HG02970 (cell line): Measurements from ENCODE around the gene COX11.

Experiments used
- ATAC-seq: cut with Tn5 transposase; IDR thresholded peaks from one replicate; pipeline ENCODE4 v1.9.1; 2021; ENCODE audit warnings: mild to moderate bottlenecking, moderate library complexity, moderate number of reproducible peaks; ENCODE audit not compliant: unreplicated experiment, low FRiP score

Gene COX11, protein sequence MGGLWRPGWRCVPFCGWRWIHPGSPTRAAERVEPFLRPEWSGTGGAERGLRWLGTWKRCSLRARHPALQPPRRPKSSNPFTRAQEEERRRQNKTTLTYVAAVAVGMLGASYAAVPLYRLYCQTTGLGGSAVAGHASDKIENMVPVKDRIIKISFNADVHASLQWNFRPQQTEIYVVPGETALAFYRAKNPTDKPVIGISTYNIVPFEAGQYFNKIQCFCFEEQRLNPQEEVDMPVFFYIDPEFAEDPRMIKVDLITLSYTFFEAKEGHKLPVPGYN

DNA sequence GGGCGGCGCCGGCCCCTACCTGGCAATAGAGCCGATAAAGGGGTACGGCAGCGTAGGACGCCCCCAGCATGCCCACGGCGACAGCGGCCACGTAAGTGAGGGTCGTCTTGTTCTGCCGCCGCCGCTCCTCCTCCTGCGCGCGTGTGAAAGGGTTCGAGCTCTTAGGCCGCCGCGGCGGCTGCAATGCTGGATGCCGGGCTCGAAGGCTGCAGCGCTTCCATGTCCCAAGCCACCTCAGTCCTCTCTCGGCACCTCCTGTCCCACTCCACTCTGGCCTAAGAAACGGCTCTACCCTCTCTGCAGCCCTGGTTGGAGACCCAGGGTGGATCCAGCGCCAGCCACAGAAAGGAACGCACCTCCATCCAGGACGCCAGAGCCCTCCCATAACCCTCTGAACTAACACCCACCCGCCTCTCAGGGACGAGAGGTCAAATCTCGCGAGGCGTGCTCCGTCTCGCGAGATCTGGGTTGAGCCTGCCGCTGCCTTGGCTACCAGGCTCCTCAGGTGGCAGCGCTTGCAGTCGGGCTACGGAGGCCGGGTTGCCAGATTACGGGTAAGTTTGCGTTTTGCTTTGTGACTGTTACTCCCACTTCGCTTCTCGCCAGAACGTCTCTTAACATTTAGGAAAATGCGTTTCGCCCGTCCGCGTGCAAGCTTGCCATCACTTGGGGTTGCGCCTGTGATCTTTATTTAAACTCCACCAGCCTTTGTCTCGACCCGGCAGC is at the start of gene COX11, which contains the start of gene STXBP4:
Gene COX11, minus strand, starts transcription at position 393 of the 726 bp plus-strand sequence. Its CDS starts 8 bp downstream, at position 385.
Gene STXBP4, plus strand, starts transcription at position 504 of the 726 bp plus-strand sequence. CDS start 17,455 bp downstream, outside the sequence.
- peak; percentile 95 for ATAC-seq

DNA sequence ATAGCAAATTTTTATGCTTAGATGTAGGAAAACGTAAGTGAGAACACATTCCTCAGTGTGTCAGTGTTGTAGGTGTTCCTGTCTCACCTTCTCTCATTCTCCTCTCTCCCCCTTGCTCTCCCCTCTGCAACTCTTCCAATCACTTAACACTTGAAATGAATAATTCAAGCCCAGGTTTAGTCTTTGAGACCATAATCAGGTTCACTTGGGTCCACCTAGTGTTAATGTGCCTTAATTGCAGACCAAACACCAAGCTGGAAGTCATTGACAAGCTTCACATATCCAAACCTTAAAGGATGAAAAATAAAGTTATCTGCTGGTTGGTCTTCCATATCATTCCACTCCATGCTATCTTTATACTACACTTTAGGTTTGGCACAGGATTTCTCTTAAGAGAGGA is 37.1 kb upstream of the COX11 start:
- no peak for ATAC-seq

DNA sequence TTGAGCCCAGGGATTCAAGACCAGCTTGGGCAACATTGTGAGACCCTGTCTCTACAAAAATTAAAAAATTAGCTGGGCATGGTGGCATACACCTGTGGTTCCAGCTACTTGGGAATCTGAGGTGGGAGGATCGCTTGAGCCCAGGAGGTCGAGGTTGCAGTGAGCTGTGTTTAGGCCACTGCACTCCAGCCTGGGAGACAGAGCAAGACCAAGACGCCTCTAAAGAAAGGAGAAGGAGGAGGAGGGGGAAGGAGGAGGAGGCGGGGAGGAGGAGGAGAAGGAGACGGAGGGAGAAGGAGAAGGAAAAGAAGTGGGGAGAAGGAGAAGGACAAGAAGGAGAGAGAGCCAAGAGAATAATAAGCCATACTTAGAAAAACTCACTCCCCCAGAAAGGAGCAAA is 36.0 kb upstream of the COX11 start:
- ATAC-seq, result no peak

DNA sequence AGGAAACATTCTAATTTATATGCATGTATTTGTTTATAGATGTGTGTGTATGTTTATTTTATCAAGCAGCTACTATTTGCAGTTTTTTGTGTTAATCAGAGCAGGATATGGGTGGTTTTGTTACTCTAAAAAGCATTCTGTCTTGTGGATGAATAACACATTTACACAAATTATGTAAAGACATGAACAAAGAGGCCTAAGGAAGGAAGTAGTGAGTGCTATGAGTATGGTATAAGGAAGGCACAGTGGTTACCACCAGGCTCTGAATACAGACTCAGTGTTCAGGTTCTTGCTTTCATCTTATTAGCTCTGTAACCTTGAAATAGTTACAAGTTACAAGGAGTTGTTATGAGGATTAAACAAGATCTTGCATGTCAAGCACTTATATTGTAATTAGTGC is 34.0 kb upstream of the COX11 start:
- no peak for ATAC-seq

DNA sequence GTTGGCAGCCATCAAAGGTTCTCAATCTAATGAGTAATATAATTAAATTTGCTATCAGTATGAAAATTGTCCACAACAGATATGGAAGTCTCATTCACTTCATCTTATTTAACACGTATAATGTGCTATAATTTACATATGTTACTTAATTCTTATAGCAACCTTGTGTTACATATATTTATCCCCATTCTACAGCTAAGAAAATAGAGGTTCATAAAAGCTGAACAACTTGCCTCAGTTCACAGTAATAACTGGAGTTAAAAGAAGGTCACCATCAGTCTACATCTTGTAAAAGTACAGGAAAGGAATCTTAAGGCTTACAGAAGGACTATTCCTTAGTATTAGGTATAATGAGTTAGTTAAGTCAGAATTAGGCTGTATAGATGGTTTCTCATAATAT is 28.0 kb upstream of the COX11 start:
- no peak for ATAC-seq

DNA sequence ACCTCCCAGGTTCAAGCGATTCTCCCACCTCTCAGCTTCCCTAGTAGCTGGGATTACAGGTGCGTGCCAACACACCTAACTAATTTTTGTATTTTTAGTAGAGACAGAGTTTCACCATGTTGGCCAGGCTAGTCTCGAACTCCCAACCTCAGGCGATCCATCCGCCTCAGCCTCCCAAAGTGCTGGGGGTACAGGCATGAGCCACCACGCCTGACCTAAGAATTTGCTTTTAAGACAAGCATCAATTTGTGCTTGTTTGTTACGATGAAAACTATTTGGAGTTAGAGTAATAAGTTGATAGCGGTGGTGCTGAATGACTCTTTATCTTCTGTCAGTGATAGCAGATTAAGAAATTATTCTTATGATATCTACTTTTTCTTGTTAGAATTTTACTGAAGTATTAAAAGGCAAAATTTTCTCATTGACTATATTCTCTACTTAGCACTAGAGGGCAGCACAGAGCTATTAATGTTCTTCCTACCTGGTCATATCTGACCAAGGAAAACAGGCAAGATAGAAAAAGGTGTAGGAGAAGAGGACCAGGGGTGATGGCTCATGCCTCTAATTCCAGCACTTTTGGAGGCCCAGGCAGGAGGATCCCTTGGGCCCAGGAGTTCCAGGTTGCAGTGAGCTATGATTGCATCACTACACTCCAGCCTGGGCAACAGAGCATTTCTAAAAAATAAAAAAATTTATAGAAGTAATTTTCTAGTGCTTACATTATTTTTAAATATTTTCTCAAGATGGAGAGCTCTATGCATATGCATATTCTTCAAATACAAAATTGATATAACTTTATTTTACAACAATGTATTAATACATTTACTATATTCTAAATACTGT is 24.6 kb upstream of the COX11 start:
- ATAC-seq, result no peak

DNA sequence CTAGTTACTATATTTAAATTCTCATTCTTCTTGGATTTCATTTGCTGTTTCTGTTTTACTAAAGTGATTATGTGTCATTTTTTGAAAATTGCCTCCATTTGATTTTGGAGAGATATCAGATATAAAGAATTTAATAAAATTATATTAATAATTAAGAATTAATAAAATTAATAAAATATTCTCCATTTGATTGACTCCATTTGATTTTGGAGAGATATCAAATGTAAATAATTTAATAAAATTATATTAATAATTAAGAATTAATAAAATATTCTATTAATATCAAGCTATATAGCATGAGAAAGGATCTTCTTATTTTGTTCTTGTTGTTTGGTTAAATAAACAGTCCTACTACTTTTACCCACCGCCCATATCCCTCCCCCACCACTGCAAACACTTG is 23.1 kb upstream of the COX11 start:
- no peak for ATAC-seq

DNA sequence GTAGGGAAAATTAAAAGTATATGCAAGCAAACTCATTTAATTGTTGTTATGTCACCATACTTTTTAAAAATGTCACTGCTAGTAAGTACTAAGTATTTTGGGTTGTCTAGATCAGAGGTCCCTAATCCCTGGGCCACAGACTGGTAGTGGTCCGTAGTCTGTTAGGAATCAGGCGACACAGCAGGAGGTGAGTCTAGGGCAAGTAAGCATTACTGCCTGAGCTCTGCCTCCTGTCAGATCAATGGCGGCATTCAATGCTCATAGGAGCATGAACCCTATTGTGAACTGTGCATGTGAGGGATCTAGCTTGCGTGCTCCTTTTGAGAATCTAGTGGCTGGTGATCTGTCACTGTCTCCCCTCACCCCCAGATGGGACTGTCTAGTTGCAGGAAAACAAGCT is 21.7 kb upstream of the COX11 start:
- ATAC-seq, result no peak

DNA sequence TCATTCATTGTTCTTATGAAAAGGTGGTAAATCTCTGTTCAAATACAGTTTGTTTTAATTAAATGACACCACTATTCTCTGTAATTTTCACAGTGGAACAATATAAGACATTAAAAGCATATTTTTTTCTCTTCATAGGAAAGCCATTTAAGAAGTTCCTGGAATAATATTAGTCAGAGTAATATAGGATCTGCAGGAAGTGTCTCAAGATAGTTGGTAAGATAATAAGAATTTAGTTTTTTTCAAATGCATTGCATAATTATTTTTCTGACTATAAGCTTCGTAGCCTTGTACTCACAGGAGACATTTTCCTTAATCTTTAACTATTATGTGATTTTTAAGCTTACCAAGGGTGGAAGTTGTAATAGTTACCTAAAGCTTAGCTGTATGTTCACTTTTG is 17.0 kb upstream of the COX11 start:
- no peak for ATAC-seq

DNA sequence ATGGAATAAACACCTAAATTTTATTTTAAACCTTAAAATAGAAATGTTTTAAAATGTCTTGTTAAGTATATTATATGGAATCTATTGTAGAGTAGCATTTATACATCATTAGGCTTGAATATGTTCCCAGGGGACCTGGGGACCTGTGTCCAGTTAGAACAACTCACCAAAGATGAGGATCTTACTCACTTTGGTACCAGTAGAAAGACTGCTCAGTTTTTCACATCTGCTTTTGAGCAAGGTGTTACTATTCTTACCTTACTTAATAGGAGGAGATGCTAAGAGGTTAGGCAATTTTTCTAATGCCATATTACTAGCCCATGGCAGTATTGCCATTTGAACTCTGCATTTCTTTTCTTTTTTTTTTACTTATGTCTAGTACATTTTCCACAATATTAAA is 14.8 kb upstream of the COX11 start:
- no peak for ATAC-seq

DNA sequence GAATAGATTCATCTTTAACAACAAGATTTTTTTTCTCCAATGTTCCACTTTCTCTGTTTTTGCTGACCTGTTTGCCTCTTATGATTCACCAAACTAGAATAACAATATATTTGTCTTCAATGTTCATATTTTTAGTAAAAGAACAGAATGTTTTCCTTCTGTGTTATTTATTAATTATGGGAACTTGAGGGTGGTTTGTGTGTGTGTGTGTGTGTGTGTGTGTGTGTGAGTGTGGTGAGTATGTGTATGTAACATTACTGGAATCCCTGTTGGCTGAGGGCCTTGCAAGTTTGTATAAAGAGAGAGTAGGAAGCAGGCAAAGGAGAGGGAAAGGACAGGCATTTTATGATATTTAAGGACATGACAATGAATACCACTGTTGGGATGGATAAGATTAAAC is 13.9 kb upstream of the COX11 start:
- ATAC-seq, result no peak

DNA sequence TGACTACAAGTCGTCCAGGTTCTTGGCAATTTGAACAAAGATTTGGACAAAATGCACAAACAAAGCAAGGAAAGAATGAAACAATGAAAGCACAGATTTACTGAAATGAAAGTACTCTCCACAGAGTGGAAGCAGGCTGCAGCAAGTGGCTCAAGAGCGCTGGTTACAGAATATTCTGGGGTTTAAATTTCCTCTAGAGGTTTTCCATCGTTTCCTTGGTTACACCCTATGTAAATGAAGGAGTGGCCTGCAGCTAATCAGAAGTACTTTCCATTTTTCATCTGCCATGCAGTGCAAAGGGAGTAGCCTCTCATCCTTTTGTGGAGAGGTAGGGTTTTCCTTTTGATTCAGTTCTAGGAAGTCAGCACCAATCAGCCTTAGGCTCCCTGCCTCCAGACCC is 11.9 kb upstream of the COX11 start:
- no peak for ATAC-seq

DNA sequence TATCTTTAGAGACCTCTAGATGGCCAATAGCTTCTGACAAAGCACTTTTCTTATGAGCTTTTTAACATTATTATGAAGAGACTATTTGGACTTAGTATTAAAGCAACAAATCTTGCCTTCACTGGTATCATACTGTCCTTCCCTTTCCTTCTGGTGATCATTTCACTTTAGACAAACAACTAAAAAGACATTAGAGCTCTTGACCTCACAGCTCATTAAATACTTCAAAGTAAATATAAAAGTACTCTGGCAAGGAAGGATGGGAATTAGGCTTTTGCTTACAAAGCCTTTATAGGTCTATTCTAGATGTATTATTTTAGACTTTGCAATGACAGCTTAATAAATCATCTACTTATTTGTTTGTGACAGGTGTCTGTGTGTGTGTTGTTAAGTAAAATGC is 11.2 kb upstream of the COX11 start:
- ATAC-seq, result no peak

DNA sequence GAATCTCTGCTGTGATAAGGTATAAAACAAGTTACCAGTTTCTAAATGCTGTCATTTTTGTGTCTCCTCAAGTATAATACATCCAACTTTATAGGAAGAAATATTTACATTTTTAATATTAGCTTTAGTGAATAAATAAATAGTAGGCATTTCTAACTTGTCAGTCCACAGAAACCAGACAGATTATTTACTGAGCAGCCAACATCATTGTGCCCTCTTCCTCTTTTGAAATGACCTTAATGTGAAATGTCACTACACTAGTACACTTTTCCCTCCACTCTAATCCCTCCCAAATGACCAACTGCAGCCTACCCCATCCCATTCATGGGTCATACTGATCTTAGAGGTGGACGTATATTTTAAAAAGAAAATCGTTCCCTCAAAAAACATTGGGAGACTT is 9.3 kb upstream of the COX11 start:
- ATAC-seq, result no peak

DNA sequence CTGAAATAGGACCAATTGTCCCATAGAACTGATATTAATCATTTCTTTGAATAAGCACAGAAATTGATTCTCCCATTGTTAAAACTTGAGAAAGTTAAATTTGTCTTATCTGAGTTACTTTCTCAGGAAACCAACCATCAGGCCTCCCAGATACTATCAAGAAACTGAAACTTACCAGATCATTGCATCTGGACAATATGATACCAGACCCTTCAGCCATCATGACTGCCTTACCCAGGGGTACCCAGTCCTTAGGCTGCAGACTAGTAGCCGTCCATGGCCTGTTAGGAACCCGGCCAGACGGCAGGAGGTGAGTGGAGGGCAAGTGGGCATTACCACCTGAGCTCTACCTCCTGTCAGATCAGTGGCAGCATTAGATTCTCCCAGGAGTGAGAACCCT is 7.9 kb upstream of the COX11 start:
- no peak for ATAC-seq

DNA sequence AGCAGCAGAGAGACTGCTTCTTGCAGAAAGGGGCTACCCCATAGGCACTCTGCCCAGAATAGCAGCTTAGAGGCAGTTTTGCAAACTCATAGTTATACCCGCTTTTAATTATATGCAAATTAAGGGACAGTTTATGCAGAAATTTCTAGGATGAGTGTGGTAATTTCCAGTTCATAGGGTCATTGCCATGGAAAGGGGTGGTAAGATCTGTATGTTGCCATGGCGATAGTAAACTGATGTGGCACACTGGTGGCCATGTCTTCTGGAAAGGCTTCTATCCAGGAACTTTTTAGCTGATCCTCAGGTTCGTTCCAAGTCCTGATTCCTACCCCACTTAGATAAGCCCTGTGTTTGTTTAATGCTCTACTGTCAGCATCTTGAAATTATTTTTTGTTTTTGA is 6.3 kb upstream of the COX11 start:
- no peak for ATAC-seq

DNA sequence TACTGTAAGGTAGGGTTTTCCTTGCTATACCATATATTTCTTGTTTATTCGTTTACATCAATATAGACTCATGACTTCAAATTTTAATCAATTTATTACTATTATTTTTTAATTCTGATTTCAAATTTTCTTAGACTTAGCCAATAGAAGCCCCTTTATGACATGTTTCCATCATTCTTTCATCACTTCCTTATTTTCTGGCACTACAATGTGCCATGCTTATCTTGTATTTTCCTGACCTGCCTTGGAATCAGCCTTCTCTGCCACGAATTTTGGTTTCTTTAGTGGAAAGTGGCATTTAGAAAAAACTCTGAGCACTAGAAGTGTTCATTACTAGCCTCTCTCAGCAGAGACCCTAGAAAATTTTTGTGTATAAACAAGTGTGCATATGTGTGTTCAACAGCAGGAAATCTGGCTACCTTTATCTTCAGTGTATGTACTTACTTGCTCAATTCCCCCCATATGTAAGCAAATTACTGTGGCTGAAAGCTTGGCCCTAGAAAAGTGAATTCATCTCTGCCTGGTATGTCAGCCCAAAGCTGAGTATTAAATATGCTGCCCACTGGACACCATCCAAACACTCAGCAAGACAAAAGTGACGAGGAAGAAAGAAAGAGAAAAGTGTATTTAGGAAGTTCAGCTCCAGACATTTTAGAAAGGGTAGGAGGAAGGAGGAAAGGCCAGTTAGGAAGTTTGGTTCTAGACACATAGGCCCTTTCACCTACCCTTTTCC is 4.1 kb upstream of the COX11 start:
- ATAC-seq, result no peak

DNA sequence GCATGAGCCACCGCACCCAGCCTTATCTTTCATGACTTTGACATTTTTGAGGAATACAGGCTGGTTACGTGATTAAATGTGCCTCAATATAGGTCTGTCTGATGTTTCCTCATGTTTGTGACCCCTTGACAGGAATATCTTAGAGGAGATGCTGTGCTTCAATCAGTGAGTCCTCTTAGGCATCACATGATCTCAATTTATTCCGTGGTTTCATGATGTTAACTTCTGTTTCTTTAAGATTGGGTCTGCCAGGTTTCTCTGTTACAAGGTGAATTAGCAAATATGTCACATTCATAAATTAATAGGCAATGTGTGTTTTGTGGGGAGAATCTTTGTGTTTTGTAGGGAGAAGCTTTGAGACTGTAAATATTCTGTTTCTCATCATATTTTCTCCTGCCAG is 3.4 kb upstream of the COX11 start:
- ATAC-seq, result no peak

DNA sequence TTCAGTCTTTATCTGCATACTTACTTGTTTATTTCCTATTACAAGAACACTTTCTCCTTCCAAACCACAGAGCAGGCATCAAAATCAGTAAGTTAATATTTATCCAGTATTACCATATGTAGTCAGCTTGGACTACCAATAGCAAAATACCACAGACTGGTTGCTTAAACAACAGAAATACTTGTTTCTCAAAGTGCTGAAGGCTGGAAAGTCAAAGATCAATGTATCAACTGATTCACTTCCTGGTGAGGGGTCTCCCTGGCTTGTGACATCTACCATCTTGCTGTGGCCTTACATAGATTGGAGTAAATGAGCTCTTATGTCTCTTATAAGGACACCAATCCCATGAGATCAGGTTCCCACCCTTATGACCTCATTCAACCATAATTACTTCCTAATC is 2.7 kb upstream of the COX11 start:
- ATAC-seq, result no peak
